KOPT-K1 (cell line): Measurements from ENCODE around the gene MCTP1.

Experiments used
- H3K27ac ChIP-seq: fragments of 200-600 bp; sonication (generic); 2 replicates; pipeline ENCODE4 v1.5.1; 2016; ENCODE audit warnings: antibody characterized with exemption, mild to moderate bottlenecking, low read depth, low read length; ENCODE audit not compliant: poor library complexity, severe bottlenecking
- H3K36me3 ChIP-seq: fragments of 200-600 bp; sonication (generic); 2 replicates; pipeline ENCODE4 v1.5.1; 2017; ENCODE audit warnings: antibody characterized with exemption, mild to moderate bottlenecking, low read length, moderate library complexity; ENCODE audit not compliant: insufficient read depth
- H3K9me3 ChIP-seq: fragments of 200-600 bp; sonication (generic); 2 replicates; pipeline ENCODE4 v1.5.1; 2017; ENCODE audit warnings: antibody characterized with exemption, low read length, mild to moderate bottlenecking; ENCODE audit not compliant: insufficient read depth, poor library complexity, severe bottlenecking

MCTP1 gene

DNA sequence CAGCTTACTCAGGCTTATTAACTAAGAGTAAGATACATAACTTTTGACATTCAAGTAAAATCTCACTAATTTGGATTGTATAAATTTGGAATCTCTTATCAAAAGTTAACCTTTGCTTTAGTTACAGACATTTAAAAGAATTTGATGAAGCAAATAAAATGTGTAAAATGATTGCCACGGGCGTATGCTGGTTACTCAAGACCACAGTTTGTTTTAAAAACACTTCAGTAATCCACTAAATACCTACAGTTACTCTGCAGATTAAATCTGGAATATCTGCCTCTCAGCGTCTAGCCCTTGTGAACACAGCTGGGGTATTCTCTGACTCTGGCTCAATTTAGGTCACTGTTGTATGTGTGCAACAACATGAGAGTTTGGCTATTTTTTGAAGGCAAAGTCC is 143.8 kb downstream of the MCTP1 start:
- Histone ChIP-seq H3K27ac (no peak overlapping the region), H3K36me3 (no peaks in the 10 kb centered on the region), H3K9me3 (no peaks in the 10 kb centered on the region)

DNA sequence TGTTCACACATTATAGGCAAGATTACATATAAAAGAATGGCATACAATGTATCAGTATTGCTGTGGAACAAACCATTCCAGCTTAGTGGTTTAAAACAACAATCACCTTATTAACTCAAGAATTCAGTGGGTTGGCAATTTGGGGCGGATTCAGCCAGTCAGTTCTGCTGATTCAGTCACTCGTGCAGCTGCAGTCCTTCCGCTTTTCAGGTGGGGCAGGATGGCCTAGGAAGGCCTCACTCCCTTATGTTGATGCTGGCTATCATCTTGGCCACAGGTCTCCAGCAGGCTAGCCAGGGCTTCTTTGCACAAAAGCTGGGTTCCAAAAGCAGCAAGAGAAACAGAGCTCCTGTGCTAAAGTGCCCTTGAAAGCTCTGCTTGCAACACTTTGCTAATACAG is 150.6 kb downstream of the MCTP1 start:
- no peaks in the 10 kb centered on the region for H3K36me3 ChIP-seq
- no peaks in the 10 kb centered on the region for H3K9me3 ChIP-seq
- H3K27ac ChIP-seq = no peak overlapping the region

DNA sequence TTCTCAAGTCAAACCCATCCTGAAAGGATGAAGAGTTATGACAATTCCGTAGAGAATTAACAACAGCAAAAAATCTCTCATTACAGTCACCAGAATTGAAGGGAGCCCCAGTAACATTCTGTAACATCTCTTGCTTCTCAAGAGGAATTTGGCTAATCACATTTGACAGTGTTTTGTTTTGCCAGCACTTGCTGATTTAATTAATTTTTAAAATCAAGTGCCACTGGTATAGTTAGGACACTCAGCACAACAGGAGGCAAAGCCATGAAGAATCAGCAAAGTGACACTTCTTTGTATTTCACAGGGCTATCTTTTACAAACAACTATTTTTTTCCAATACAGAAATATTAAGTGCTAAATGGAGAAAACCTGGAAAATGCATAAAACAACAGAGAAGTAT is 152.8 kb downstream of the MCTP1 start:
- Histone ChIP-seq H3K9me3 (no peaks in the 10 kb centered on the region), H3K27ac (no peak overlapping the region), H3K36me3 (no peaks in the 10 kb centered on the region)

DNA sequence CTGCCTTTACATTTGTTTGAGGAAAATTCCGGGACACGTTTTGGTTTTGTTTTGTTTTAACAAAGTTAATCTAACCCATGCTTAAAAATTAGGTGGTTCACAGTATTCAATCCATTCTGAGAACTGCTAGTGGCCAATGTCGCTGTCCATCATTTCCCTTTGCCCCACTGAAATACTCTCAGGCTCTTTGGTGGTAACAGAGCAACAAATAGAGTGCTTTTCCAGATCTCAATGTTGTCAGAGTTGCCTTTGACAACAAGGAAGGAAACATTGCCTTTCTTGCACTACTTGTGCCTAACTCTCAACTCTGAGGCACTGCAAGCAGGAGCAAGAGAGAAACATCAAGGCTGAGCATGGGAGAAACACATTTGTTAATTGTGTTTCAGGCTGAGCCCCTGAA is 154.0 kb downstream of the MCTP1 start:
- Histone ChIP-seq H3K9me3 (no peaks in the 10 kb centered on the region), H3K36me3 (no peaks in the 10 kb centered on the region)

DNA sequence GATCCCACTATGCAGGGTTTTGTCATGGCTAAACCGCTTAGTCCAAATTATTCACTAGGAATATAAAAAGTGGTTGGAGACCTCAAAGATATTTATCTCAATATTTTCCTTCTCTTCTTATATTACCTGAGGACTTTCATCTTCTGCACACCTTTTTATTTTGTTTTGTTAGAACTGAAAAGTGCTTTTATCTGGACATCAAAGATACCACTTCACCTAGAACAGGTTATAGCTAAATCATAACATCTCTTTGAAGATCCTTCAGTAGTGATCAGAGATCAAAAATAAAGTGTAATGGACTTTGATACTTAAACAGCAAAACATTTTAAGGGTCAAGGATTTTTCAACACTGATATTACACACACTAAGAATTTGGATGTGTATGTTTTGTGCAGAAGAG is 160.2 kb downstream of the MCTP1 start:
- no peaks in the 10 kb centered on the region for H3K9me3 ChIP-seq
- no peaks in the 10 kb centered on the region for H3K36me3 ChIP-seq
- H3K27ac ChIP-seq = no peak overlapping the region

More for the DNA sequence above, 154.0 kb downstream of the MCTP1 start:
- H3K27ac ChIP-seq = no peak overlapping the region

DNA sequence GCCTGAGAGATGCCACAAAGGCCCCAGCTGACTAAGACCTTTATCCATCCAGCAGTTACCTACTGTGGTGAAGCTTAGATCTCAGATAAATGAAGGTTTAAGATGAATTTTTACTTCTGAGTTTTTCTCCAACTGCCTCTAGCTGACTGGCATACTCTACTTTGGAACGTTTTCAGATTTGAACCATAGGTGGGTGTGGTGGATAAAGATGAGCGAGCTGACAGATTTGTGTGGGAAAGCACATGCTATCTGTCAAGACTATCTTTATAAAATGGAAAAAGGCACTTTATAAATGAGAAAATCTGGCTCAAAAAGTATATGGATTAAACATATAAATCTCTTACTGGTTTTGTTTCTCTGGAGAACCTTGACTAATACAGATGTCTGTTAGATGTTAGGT is 160.8 kb downstream of the MCTP1 start:
- Histone ChIP-seq H3K27ac (no peak overlapping the region), H3K9me3 (no peaks in the 10 kb centered on the region), H3K36me3 (no peaks in the 10 kb centered on the region)

DNA sequence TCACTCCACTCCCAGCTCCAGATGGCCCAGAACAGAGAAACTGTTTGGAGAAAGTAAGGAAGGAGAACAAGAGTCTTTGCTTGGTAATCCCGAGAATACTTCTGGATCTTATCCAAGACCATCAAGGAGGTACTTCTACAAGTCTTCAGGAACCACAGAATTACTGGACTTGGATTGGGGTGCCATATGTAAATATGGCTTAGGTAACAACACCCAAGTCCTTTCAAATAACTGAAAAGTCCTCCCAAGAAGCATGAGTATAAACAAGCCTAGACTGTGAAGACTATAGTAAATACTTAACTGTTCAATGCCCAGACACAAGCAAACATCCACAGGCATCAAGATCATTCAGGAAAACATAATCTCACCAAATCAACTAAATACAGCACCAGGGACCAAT is 170.0 kb downstream of the MCTP1 start:
- Histone ChIP-seq H3K27ac (no peak overlapping the region), H3K36me3 (no peaks in the 10 kb centered on the region), H3K9me3 (no peaks in the 10 kb centered on the region)

DNA sequence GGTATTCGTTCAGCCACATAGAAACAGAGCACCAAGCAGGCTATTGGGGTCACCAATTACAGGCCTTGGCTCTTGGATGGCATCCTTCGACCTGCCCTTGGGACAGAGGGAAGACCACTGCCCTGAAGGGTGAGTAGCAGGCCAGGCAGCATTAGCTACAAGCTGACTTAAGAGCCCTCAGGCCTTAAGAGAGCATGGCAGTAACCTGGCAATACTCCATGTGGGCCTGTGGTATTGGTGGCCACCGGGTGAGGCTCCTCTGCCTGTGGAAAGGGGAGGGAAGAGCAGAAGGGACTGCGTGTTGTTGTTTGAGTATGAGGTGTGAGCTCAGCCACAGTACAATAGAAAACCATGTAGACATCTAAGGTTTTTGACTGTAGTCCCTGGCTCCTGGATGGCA is 170.6 kb downstream of the MCTP1 start:
- Histone ChIP-seq H3K27ac (no peak overlapping the region), H3K9me3 (no peaks in the 10 kb centered on the region), H3K36me3 (no peaks in the 10 kb centered on the region)

DNA sequence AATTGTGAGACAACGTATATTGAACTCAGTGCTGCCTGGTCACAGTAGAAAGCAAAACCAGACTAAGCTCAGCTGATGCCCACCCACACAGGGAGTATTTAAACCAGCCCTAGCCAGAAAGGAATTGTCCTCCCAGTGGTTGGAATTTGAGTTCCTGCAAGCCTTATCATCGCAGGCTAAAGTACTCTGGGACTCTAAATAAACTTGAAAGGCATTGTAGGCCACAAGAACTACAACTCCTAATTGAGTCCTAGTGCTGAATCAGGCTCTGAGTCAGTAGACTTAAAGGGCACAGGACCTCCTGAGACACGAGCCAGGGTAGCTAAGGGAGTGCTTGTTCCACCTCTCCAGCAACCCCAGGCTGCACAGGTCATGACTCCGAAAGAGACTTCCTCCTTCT is 171.4 kb downstream of the MCTP1 start:
- Histone ChIP-seq H3K27ac (no peak overlapping the region), H3K36me3 (no peaks in the 10 kb centered on the region), H3K9me3 (no peaks in the 10 kb centered on the region)

DNA sequence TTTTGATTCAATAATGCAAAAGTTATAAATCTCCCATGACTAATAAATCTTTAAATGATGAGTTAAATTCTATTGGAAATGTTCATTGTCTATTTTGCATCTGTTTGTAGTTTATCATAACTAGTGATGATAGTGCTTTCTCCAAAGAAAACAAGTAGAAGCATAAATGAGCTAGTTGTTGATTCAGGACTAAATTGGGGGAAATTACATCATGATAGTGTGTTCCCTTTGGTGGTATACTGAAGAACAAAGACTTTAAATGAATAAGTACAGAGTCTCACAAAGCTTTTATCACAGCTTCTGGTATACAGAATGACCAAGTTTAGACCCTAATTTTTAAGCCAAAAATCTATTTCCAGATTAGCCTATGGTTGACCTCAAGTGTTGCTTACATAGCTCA is 173.8 kb downstream of the MCTP1 start:
- no peak overlapping the region for H3K27ac ChIP-seq
- H3K36me3 ChIP-seq = no peaks in the 10 kb centered on the region
- H3K9me3 ChIP-seq = no peaks in the 10 kb centered on the region

DNA sequence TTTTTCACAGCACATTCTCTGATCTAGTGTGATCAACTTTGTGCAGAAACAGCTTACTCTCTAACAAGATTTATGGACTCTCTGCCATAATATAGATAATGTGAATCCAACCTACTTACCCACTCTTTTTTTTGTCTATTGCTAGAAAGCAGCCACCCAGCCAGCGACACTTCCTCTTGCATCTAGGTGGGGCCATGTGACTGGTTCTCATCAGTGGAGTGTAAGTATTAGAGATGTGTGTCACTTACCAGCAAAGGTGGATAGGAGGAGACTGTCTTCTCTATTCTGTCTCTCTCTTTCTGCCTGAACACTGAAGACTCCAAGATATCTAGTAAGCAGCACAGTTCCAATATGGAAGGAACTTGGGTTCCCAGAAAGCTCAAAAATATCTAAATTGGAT is 174.8 kb downstream of the MCTP1 start:
- H3K27ac ChIP-seq = no peak overlapping the region
- no peaks in the 10 kb centered on the region for H3K36me3 ChIP-seq
- H3K9me3 ChIP-seq = no peaks in the 10 kb centered on the region

DNA sequence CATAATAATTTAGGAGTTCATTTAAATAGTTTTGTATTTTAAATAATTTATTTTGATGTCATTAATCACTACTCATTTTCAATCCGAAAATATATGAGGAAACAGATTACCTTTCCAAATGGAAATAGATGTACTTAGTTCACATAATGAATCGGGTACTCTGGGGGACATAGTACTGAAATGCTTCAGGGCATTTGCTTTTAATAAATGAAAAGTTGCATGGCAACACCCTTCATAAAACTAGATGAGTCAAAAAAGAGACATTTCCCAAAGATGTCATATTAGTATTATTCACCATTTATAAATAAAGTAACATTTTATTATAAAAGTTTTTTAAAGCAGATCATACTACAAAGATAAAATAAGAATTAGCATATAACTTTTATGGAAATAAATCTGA is 177.8 kb downstream of the MCTP1 start:
- Histone ChIP-seq H3K36me3 (no peaks in the 10 kb centered on the region), H3K27ac (no peak overlapping the region), H3K9me3 (no peaks in the 10 kb centered on the region)

DNA sequence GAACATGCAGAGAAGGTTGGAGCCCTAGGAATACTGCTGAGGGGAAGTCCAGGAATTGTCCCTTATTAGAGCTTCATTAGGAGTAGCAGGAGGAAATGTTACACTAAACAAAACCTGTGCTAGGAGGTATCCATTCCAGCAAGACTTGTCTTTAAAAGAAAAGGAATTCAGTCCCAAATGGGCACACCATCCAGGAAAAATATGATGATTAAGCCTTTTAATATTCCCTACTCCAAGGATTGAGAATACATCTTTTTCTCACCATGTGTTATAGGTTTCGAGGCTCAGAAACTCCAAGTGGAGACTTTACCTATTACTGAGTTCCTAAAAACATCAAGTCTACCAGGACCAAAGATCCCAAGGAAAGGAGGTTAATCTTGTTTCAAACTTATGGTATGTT is 179.3 kb downstream of the MCTP1 start:
- Histone ChIP-seq H3K27ac (no peak overlapping the region), H3K36me3 (no peaks in the 10 kb centered on the region), H3K9me3 (no peaks in the 10 kb centered on the region)

DNA sequence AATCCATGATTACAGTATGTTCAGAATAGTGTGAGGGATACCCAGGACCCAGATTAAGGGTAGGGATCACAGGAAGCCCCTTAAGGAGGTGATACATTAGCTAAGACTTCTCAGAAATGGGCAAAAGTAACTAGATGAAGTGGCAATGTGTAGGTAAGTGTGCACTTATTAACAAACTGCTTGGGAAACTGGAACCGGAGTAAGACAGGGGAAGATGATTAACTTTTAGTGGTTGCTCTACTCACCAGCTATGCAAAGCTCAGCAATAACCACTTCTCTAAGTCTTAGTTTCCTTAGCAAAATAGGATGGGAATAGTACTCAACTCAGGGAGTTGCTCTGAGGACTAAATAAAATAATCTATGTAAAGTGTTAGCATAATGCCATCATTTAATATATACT is 182.2 kb downstream of the MCTP1 start:
- Histone ChIP-seq H3K9me3 (no peaks in the 10 kb centered on the region), H3K36me3 (no peaks in the 10 kb centered on the region), H3K27ac (no peak overlapping the region)

DNA sequence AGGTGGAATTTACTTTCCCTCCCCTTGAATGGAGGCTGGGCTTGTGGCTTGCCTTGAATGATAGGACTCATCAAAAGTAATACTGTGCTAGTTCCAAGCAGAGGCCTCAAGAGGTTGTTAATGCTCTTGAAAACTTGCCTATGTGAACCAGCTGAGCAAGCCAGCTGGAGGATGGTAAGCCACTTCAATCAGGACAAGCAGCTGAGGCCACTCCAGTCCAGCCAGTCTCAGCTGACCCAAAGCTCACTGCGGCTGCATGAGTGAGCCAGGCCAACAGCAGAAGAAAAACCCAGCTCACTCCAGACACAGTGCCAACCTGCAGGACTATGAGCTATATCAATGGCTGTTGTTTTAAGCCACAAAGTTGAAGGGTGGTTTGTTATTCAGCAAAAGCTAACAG is 182.8 kb downstream of the MCTP1 start:
- no peak overlapping the region for H3K27ac ChIP-seq
- no peaks in the 10 kb centered on the region for H3K36me3 ChIP-seq
- no peaks in the 10 kb centered on the region for H3K9me3 ChIP-seq

DNA sequence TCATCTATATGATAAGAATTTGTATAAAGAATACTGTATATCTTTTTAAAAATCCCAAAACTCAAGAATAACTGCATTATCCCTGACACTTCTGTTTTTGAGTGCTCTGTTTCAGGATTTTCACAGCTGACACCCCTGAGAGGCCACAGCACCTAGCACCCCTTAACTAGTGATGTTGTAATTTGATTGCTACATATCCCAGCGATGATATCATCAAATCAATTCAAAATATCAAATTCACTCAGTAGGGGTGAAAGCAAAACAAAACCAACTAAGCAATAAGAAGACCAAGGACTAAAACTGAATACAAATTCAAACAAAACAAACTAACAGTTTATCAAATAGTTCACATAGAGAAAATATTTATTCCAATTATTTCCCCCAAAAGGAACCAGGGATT is 184.3 kb downstream of the MCTP1 start:
- H3K36me3 ChIP-seq = no peaks in the 10 kb centered on the region
- H3K9me3 ChIP-seq = no peaks in the 10 kb centered on the region
- H3K27ac ChIP-seq = no peak overlapping the region

DNA sequence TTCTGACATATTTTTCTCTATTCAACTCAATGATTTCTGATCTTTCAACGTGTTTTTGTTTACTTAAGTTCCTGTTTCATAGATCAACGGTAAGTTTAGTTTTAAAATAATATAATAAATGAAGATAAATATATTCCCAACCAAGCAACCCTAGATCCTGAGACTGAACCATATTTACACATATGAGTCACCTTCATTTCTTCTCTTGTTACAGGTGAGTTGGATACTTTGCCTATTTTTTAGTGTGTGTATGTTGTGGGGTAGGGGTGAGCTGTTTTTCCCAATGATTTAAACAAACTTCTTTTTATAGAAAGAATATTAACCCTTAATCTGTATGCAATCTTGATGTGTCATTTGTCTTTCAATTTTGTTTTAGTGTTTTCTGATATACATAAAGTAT is 186.9 kb downstream of the MCTP1 start:
- no peaks in the 10 kb centered on the region for H3K36me3 ChIP-seq
- no peak overlapping the region for H3K27ac ChIP-seq
- no peaks in the 10 kb centered on the region for H3K9me3 ChIP-seq
